Suprapubic skin (tissue), 4 donors: Measurements from ENCODE around the gene BICRAL. TPM values are rescaled to one million over a fixed set of nuclear protein-coding genes. Genes with fewer than 3 reads are reported as not detected.
"Not testable (repeated sequence)": the region's sequence is repeated elsewhere in the genome, so short reads cannot be mapped to it uniquely, and the experiment has no call there.

ENCODE experiments used
- DNase-seq, 2 donors: peaks; one replicate each; pipeline ENCODE4 v3.0.0-alpha.2; 2019; ENCODE audit warnings: low spot score in 2 of 2
- H3K27ac ChIP-seq: fragments of 200-600 bp; sonication (generic); one replicate; pipeline ENCODE4 v1.5.1; 2019
- H3K27me3 ChIP-seq: fragments of 200-600 bp; sonication (generic); one replicate; pipeline ENCODE4 v1.5.1; 2019
- H3K36me3 ChIP-seq: fragments of 200-600 bp; sonication (generic); one replicate; pipeline ENCODE4 v1.5.1; 2019
- H3K4me1 ChIP-seq: fragments of 200-600 bp; sonication (generic); one replicate; pipeline ENCODE4 v1.5.1; 2019
- H3K4me3 ChIP-seq: fragments of 200-600 bp; sonication (generic); one replicate; pipeline ENCODE4 v1.5.1; 2019; ENCODE audit warnings: mild to moderate bottlenecking
- H3K9me3 ChIP-seq: fragments of 200-600 bp; sonication (generic); one replicate; pipeline ENCODE4 v1.5.1; 2019
- EP300 ChIP-seq: sonication (generic); formaldehyde crosslinking; IDR thresholded peaks from one replicate; pipeline ENCODE4 v1.6.1; 2017; ENCODE audit warnings: antibody characterized with exemption
- POLR2A ChIP-seq, 2 donors: fragments of 450-650 bp; IDR thresholded peaks; one replicate each; pipeline ENCODE4 v1.6.1; 2017; ENCODE audit warnings: antibody characterized with exemption in 2 of 2, mild to moderate bottlenecking in 2 of 2, moderate library complexity in 2 of 2
- POLR2AphosphoS5 ChIP-seq, 3 donors: sonication (generic); formaldehyde crosslinking; IDR thresholded peaks; one replicate each; pipeline ENCODE4 v1.6.1; 2017; ENCODE audit warnings: antibody characterized with exemption in 3 of 3
- WGBS: methylation state at CpG from one replicate; pipeline ENCODE4 v1.1.5; 2018; 5-methylcytosine and 5-hydroxymethylcytosine counted together
- total RNA-seq, 4 donors: library from RNA; depleted of rRNA; stranded (reverse); fragments of >200 nt; gene quantifications; one replicate each; pipeline ENCODE4 v1.1.0, GENCODE V29; 2016
- TF ChIP-seq, protein P1 (sequence below), 2 donors: fragments of 200-600 bp in 1 of 2; fragments of 450-650 bp in 1 of 2; sonication (generic) in 1 of 2; IDR thresholded peaks; one replicate each; pipeline ENCODE4 v1.5.1; 2016 to 2019; ENCODE audit warnings: antibody characterized with exemption in 2 of 2, mild to moderate bottlenecking in 1 of 2, moderate library complexity in 1 of 2

BICRAL gene
- total RNA-seq, 4 donors from 2014 or later, result 20.7 to 28.2 (median 25.4) TPM

- H3K27ac ChIP-seq, result peak overlapping the region; percentile 94
- H3K27me3 ChIP-seq, result no peaks in the 10 kb centered on the region
- H3K36me3 ChIP-seq, result peaks cover 28% of the 10 kb centered on the region
- TF ChIP-seq, protein P1, sequence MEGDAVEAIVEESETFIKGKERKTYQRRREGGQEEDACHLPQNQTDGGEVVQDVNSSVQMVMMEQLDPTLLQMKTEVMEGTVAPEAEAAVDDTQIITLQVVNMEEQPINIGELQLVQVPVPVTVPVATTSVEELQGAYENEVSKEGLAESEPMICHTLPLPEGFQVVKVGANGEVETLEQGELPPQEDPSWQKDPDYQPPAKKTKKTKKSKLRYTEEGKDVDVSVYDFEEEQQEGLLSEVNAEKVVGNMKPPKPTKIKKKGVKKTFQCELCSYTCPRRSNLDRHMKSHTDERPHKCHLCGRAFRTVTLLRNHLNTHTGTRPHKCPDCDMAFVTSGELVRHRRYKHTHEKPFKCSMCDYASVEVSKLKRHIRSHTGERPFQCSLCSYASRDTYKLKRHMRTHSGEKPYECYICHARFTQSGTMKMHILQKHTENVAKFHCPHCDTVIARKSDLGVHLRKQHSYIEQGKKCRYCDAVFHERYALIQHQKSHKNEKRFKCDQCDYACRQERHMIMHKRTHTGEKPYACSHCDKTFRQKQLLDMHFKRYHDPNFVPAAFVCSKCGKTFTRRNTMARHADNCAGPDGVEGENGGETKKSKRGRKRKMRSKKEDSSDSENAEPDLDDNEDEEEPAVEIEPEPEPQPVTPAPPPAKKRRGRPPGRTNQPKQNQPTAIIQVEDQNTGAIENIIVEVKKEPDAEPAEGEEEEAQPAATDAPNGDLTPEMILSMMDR (IDR thresholded peaks at IDR 0.05), result no peak
- TF ChIP-seq POLR2A (IDR thresholded peaks at IDR 0.05), result no peak
- TF ChIP-seq EP300, result no peak
- no peak for TF ChIP-seq POLR2AphosphoS5 (IDR thresholded peaks at IDR 0.05)
- H3K9me3 ChIP-seq, result no peaks in the 10 kb centered on the region
- H3K4me1 ChIP-seq, result peaks cover 16% of the 10 kb centered on the region
- peak overlapping the region; percentile 81 for H3K4me3 ChIP-seq
- 51% methylated on average over 4 of the region's 4 CpGs for WGBS
- DNase-seq, result no peak
Measured at GRCh38 chr6:42889815-42890214, 108.0 kb downstream of the BICRAL start.

DNA sequence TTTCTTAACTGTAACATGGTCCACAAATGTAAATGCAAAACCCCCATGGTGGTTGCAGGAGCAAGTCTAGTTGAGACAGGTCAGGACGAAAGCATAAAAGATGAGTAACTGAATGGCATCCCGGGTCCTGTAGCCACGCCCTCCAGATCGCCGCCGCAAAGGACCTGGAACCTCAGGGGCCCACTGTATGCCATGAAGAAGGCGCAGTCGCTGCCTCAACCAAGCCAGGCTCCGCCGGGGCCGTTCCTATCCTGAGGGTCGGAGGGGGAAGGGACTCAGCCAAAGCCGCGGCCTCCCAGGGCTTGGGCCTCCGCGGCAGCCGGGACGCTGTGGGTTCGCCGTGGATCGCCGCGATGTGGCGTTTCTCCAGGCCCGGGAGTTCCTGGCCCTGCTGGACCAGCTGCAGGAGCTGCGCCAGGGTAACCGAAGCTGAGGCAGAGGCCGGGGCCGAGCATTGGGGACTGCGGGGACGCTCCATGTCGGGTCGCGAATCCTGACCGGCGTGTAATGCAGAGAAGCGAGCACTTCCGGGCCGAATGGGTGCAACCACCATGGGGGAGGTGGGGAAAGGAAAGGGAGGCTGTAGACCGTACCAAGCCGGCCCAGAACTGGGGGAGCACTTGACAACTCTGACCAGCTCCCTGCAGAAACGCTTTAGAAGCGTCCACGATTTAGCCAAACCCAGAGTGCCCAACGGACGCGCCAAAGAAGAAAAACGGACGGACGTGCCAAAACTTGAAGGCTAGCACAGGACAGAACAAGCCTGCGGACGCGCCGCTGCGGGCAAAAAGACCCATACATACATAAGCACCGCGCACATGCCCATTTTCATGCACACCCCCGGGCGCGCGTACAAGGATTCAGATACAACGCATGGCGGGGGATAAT, 108.7 kb downstream of the BICRAL start:
- WGBS, result 0% methylated on average over 48 of the region's 63 CpGs
- Histone ChIP-seq H3K9me3 (no peaks in the 10 kb centered on the region), H3K4me1 (peaks cover 16% of the 10 kb centered on the region), H3K27me3 (no peaks in the 10 kb centered on the region), H3K4me3 (peak overlapping the region; percentile 81), H3K36me3 (peaks cover 20% of the 10 kb centered on the region), H3K27ac (peak overlapping the region; percentile 94)
- DNase-seq, result peak; percentile 94 to 95
- no peak for TF ChIP-seq EP300
- TF ChIP-seq, protein P1 (IDR thresholded peaks at IDR 0.05), result no peak
- peak; percentile 7 to 83 (median 79) for TF ChIP-seq POLR2AphosphoS5 (IDR thresholded peaks at IDR 0.05)
- peak in 1 of 2 donors; percentile 65 for TF ChIP-seq POLR2A (IDR thresholded peaks at IDR 0.05)

GRCh38 chr6:42891199-42891722, 109.4 kb downstream of the BICRAL start:
- Histone ChIP-seq H3K4me3 (peak overlapping the region; percentile 81), H3K27ac (peak overlapping the region; percentile 94), H3K36me3 (peaks cover 14% of the 10 kb centered on the region), H3K27me3 (no peaks in the 10 kb centered on the region), H3K4me1 (peaks cover 16% of the 10 kb centered on the region), H3K9me3 (no peaks in the 10 kb centered on the region)
- 26% methylated on average over 17 of the region's 17 CpGs for WGBS
- TF ChIP-seq POLR2AphosphoS5 (IDR thresholded peaks at IDR 0.05) (no peak), POLR2A (IDR thresholded peaks at IDR 0.05) (no peak), EP300 (no peak)
- TF ChIP-seq, protein P1 (IDR thresholded peaks at IDR 0.05), result no peak
- no peak for DNase-seq

DNA sequence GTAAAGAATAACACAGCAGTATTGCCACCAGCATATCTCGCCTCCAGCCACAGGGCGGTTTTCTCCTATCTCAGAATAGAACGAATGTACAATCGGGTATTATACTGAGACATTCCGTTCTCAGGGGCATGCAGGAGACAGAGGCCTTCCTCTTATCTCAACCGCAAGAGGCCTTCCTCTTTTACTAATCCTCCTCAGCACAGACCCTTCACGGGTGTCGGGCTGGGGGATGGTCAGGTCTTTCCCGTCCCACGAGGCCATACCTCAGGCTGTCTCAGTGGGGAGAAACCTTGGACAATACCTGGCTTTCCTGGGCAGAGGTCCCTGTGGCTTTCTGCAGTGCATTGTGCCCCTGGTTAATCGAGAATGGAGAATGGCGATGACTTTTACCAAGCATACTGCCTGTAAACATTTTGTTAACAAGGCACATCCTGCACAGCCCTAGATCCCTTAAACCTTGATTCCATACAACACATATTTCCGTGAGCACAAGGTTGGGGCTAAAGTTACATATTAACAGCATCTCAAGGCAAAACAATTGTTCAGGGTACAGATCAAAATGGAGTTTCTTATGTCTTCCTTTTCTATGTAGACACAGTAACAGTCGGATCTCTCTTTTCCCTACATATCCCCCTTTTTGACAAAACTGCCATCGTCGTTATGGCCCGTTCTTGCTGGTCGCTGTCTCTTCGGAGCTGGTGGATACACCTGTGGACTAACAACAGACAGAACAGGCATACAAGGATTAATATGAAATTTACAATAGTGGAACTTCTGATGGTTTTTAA, 112.4 kb downstream of the BICRAL start:
- WGBS, result 69% methylated on average over 19 of the region's 19 CpGs
- H3K27ac ChIP-seq, result not testable (repeated sequence)
- peaks cover 25% of the 10 kb centered on the region for H3K4me1 ChIP-seq

DNA sequence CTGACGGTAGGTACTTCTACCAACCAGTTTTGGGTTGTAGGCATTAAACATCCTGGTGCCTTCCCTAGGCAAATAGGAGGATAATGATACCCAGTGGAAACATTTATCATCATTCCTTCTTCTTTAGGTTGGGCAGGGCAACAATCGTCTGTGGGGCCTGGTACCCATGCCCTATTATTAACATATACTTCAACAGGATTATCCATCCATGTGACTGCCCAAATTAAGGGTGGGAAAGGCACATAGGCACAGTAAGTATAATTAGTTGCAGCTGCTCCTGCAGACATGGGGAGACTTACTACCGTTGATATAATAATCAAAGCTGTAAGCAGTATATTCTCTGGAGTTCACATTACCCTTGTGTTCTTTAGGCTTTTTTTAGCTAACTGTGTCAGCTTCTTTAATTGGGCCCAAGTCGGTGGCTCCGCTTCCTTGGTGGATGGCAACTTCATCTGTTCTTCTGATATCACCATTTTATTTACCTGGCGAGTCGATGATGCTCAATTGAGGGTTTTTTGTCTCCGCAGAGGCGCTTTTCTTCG, 114.4 kb downstream of the BICRAL start:
- 81% methylated on average over 10 of the region's 10 CpGs for WGBS
- no peak for DNase-seq
- H3K4me1 ChIP-seq, result peaks cover 13% of the 10 kb centered on the region
- no peaks in the 10 kb centered on the region for H3K27me3 ChIP-seq
- no peaks in the 10 kb centered on the region for H3K36me3 ChIP-seq
- no peak overlapping the region for H3K4me3 ChIP-seq
- H3K9me3 ChIP-seq, result no peaks in the 10 kb centered on the region
- TF ChIP-seq EP300 (no peak), POLR2A (IDR thresholded peaks at IDR 0.05) (no peak), POLR2AphosphoS5 (IDR thresholded peaks at IDR 0.05) (no peak)
- TF ChIP-seq, protein P1 (IDR thresholded peaks at IDR 0.05), result no peak
- no peak overlapping the region for H3K27ac ChIP-seq

More for the DNA sequence above, 112.4 kb downstream of the BICRAL start:
- not testable (repeated sequence) for H3K36me3 ChIP-seq, H3K27me3 ChIP-seq, DNase-seq, H3K9me3 ChIP-seq, H3K4me3 ChIP-seq
